ENCODE data around the gene CFAP46.

The CFAP46 gene

DNA sequence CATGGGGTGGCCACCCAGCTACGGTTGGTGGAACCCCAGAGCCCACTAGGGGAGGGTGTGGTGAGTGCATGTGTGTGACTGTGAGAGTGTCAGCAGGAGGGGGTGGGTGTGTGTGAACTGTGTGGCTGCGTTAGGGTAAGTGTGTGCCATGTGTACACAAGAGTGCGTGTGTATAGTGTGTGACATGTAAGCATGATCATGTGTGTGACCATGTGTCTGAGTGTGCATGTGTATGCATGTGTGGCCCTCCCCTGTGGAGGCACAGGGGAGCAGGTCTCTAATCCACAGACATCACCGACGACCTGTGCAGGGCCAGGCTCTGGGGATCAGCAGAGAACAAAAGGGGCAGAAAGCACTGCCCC is 3.5 kb upstream of the CFAP46 start:
- Mint-ChIP-seq H3K27ac (no peak overlapping the region), H3K36me3 (ENCODE audit: low read depth) (no peaks in the 10 kb centered on the region), H3K4me1 (peaks cover 6% of the 10 kb centered on the region), H3K4me3 (no peak overlapping the region), H3K27me3 (peaks cover 41% of the 10 kb centered on the region), H3K9me3 (no peaks in the 10 kb centered on the region)
- DNase-seq (no peak), ATAC-seq (no peak)

DNA sequence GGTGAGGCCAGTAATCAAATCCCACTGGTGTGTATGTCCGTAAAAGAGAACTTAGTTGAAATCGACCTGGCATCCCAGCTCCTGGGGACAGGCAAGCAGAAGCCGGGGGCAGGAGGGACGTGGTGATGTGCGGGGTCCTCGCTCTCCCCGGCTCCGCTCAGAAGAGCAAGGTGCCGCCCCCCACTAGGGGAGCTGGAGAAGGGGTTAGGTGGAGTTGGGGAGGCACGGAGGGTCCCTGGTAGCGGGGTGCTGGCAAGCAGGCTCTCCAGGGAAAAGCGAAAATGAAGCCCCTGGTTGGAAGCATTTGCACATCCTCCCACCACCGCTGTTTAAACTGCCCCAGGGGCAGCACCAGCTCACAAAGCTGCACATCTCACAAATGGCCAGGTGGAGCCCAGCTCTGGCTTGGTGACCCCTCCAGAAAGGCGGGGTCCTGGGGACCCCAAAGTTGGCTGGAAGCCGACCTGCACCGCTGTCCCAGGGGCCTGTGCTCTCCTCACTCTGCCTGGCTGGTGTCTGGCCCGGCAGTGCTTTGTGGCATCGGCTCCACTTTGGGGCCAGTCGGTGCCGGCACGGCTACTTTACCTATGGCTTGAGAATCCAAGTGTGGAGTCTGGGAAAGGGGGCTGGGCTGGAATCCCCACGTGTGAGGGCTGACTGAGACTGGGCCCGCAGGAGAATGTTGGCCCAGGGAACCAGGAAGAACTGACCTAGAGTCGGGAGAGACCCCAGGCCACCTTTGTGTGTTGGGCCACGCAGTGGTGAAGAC is 2.9 kb upstream of the CFAP46 start:
- DNase-seq (no peak), ATAC-seq (no peak)
- Mint-ChIP-seq H3K9me3 (no peaks in the 10 kb centered on the region), H3K27ac (no peak overlapping the region), H3K4me1 (peaks cover 11% of the 10 kb centered on the region), H3K27me3 (peaks cover 46% of the 10 kb centered on the region), H3K36me3 (ENCODE audit: low read depth) (no peaks in the 10 kb centered on the region), H3K4me3 (no peak overlapping the region)

DNA sequence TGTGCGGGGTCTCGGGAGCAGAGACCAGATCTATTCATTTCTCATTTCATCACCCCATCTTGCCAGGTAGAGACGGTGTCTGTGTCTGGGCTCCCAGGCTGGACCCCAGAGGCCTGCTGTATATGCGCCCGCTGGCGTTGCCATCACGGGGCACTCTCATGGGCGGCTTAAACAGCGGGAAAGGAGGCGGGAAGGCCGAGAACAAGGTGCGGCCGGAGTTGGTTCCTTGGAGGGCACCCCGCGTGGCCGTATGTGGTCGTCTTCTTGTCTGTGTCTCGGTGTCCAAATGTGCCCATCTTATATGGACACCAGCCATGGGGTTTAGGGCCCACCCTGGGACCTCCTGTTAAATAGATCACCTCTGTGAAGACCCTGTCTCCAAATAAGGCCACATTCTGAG is 2.1 kb upstream of the CFAP46 start:
- Mint-ChIP-seq H3K27me3 (peaks cover 47% of the 10 kb centered on the region), H3K4me3 (no peak overlapping the region), H3K4me1 (peaks cover 13% of the 10 kb centered on the region), H3K27ac (no peak overlapping the region), H3K36me3 (ENCODE audit: low read depth) (no peaks in the 10 kb centered on the region), H3K9me3 (no peaks in the 10 kb centered on the region)
- no peak for ATAC-seq
- DNase-seq: no peak

DNA sequence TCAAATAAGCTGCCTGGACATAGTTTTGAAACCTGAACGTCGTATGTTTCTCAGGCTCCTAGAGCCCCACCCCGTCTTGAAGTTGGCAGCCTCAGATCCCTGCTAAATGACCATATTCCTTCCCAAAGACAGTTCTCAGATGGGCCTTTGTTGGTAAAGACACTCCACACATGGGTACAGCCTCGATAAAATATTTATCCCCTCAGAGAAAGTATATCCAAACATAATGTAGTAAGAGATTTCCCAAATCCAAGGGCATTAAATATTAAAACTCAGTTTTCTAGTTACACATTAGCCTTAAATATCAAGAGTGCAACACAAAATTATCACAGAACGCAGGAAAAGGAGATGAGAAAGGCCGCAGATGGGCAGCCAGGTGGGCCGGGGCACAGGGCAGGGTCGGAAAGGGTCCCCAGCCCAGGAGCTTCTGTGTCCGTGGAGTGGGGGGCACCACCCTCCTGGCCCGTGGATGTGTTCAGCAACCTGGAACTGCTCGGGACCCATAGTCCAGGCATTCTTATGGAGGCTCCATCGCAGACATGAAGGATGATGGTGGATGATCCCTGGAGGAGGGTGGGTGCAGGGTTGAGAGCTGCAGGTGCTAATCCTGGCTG is 1.5 kb upstream of the CFAP46 start:
- Mint-ChIP-seq H3K4me3 (no peak overlapping the region), H3K4me1 (peaks cover 13% of the 10 kb centered on the region), H3K27ac (no peak overlapping the region), H3K9me3 (no peaks in the 10 kb centered on the region), H3K27me3 (peaks cover 51% of the 10 kb centered on the region), H3K36me3 (ENCODE audit: low read depth) (no peaks in the 10 kb centered on the region)
- ATAC-seq: no peak
- no peak for DNase-seq

DNA sequence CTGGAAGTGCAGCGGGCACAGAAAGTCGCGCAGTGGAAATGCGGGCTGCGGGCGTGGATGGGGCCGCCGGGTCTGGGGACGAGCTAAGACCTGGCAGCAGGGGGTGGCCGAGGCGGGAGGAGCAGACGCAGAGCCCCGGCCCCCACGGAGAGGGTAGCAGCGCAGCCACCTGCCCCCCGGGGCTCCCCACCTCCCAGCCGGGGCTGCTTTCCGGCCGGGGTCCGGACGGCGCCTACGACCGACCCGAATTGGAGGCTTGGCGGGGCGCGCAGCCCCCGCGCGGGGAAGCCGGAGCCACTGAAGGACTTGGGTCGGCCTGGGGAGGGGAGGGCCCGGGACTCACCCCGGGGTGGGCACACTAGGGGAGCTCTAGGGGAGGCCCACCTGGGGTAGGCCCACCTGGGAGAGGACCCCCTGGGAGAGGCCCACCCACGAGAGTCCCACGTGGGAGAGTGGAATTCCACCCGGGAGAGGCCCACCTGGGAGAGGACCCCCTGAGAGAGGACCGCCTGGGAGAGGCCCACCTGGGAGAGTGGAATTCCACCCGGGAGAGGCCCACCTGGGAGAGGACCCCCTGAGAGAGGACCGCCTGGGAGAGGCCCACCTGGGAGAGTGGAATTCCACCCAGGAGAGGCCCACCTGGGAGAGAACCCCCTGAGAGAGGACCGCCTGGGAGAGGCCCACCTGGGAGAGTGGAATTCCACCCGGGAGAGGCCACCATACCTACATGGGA is 854 bp upstream of the CFAP46 start:
- H3K4me1 Mint-ChIP-seq: peaks cover 13% of the 10 kb centered on the region
- peaks cover 57% of the 10 kb centered on the region for H3K27me3 Mint-ChIP-seq
- peak overlapping the region; percentile 77 for H3K4me3 Mint-ChIP-seq
- DNase-seq (no peak), ATAC-seq (no peak)
- H3K36me3 Mint-ChIP-seq (ENCODE audit: low read depth): no peaks in the 10 kb centered on the region
- peak overlapping the region; percentile 21 for H3K27ac Mint-ChIP-seq
- H3K9me3 Mint-ChIP-seq: no peaks in the 10 kb centered on the region

DNA sequence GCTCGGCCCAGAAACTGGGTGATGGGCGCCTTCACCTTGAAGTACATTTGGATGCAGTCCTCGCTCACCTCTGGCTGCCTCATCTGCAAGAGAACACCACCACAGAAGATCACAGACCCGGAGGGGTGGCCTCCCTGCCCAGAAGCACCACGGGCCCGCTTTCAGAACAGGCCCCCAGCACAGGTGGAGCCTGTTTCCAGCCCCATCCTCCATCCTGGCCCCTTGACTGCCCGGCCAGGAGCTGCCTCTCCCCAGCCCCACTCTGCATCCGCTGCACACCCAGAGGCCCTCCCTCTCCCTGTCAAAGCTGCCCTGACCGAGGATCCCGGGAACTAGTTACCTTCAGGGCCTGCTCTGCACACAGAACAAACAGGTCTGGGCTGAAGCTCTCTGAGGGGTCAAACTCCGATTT is 724 bp downstream of the CFAP46 start:
- Mint-ChIP-seq H3K9me3 (no peaks in the 10 kb centered on the region), H3K4me3 (peak overlapping the region; percentile 40), H3K36me3 (ENCODE audit: low read depth) (no peaks in the 10 kb centered on the region), H3K4me1 (peaks cover 13% of the 10 kb centered on the region), H3K27ac (no peak overlapping the region), H3K27me3 (peaks cover 56% of the 10 kb centered on the region)
- DNase-seq: no peak
- no peak for ATAC-seq

DNA sequence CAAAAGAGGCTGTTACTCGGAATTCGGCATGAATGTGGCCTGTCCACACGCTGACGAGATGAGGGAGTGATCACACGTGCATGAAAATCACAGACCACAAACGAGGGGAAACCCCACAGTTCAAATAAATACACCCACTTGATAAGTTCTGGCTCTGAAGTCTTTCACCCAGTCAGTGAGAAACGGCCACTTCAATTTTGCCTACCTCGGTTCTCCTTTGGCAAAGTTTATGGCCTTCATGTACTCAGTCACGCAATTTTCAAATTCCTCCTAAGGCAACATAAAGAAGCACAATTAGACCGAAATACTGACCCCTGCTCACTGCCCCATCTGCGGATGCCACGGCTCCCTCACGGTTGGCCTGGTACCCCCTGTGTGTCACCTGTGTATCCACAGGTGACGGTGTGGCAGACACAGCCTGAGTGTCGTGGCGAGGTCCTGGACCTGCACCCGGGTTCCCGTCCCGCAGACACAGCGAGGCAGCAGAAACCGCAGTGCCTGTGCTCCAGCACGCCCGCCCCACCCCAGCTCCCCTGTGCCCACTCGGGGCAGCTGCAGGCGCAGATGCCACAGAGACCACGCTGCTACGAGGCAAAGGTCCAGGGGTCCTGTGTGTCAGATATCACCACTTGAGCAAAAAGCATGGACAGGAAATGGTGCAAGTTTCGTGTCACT is 1.4 kb downstream of the CFAP46 start:
- no peaks in the 10 kb centered on the region for H3K36me3 Mint-ChIP-seq (ENCODE audit: low read depth)
- peaks cover 13% of the 10 kb centered on the region for H3K4me1 Mint-ChIP-seq
- DNase-seq: no peak
- H3K27me3 Mint-ChIP-seq: peaks cover 55% of the 10 kb centered on the region
- no peak for ATAC-seq
- no peak overlapping the region for H3K27ac Mint-ChIP-seq
- no peak overlapping the region for H3K4me3 Mint-ChIP-seq
- no peaks in the 10 kb centered on the region for H3K9me3 Mint-ChIP-seq

DNA sequence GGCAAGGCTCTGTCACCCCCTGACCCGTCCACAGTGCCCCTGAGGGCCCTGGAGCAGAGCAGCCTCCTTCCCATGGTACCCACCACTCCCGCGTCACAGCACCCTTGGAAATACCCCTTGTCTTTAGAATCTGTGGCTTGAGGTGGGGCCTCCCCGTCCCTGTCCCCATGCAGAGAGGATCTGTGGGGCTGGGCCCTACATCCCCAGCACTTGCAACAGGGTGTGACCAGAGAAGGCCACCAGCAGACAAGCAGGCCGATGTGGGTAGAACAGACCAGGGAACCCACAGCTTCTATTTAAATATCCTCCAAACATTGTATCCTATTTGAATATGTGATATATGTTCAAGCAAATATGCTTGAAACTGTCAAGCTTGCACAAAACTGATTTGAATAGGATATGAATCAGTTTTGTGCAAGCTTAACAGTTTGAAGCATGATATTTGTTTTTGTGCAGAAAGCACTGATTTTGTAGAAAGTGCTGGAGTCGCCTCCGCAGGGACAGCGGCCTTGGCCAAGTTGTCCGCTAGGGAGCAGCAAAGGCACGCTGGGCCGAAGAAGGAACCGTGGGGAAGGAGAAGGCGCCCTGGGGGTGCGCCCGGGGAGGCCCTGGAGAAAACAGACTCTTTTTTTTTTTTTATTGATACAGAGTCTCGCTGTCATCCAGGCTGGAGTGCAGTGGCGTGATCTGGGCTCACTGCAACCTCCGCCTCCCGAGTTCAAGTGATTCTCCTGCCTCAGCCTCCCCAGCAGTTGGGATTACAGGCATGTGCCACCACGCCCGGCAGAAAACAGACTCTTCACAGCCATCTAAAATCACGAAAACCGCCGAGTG is 2.2 kb downstream of the CFAP46 start:
- Mint-ChIP-seq H3K27me3 (peaks cover 54% of the 10 kb centered on the region), H3K9me3 (no peaks in the 10 kb centered on the region), H3K27ac (no peak overlapping the region), H3K4me3 (no peak overlapping the region), H3K36me3 (ENCODE audit: low read depth) (no peaks in the 10 kb centered on the region), H3K4me1 (peaks cover 13% of the 10 kb centered on the region)
- peak; percentile 67 for DNase-seq
- ATAC-seq: peak; percentile 60

DNA sequence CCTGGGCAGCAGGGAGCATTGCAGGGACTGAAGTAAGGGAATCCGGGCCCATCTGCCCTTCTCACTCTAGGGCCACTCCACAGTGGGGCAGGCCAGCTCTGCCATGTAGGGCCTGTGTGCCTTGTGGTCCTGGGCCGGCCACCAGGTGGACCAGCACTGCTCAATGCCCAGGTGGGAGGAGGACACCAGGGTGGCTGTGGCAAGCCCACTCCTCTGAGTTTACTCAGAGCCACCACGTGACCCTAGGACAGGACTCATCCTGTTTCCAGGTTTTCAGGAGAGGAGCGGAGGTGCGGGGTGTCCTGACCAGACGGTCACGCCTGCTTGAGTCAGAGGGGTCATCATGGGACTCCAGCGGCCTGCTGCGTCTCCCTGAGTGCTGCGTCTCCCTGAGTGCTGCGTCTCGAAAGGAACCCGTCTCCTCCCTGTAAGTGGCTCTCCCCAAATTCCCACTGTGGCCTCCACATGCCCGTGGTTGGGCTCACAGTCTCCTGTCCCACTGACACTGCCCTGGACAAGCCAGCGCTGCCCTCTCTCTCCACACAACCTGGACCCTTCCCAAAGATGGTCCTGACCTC is 2.9 kb downstream of the CFAP46 start:
- Mint-ChIP-seq H3K27me3 (peaks cover 48% of the 10 kb centered on the region), H3K9me3 (no peaks in the 10 kb centered on the region), H3K4me3 (no peak overlapping the region), H3K27ac (no peak overlapping the region), H3K4me1 (peaks cover 13% of the 10 kb centered on the region), H3K36me3 (ENCODE audit: low read depth) (no peaks in the 10 kb centered on the region)
- ATAC-seq (no peak), DNase-seq (no peak)

DNA sequence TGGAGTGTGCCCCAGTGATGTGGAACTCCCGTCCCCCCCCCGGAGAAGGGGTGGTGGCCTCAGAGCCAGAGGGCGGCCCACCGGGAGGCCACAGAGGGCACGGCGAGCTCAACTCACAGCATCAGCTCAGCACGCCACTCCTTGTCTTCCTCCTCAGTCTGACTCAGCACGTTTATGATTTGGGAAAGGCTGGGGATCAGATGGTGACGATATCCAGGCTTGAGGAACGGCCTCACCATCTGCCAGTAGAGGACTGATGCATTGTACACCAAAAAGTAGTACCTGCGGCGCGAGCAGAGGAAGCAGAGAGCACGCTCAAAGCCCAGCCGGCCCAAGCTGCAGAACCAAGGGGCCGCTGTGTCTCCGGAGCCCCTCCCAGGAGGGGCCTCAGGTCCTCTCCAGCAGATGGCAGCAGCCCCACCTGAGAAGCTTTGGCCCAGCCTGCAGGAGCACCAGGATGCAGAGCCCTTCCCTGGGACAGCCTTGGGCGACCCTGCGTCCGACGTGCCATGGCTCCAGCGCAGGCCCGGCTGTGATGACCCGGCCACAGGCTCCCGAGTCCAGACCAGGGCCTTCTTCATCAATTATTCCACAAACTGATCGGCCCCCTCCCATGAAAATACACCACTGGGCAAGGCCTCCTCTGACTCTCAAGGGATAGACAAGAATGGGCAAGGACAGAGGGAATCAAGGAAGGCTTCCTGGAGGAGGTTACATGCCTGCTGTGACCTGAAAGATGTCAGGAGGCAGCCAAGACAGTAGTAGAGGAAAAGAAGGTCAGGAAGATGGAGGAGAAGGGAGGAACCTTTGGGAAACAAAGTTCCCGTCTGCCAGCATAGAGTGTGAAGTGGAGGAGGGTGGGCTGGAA is 3.7 kb downstream of the CFAP46 start:
- ATAC-seq: peak; percentile 51
- no peaks in the 10 kb centered on the region for H3K9me3 Mint-ChIP-seq
- peaks cover 13% of the 10 kb centered on the region for H3K4me1 Mint-ChIP-seq
- H3K4me3 Mint-ChIP-seq: no peak overlapping the region
- peak; percentile 27 for DNase-seq
- H3K36me3 Mint-ChIP-seq (ENCODE audit: low read depth): no peaks in the 10 kb centered on the region
- H3K27ac Mint-ChIP-seq: no peak overlapping the region
- H3K27me3 Mint-ChIP-seq: peaks cover 41% of the 10 kb centered on the region

DNA sequence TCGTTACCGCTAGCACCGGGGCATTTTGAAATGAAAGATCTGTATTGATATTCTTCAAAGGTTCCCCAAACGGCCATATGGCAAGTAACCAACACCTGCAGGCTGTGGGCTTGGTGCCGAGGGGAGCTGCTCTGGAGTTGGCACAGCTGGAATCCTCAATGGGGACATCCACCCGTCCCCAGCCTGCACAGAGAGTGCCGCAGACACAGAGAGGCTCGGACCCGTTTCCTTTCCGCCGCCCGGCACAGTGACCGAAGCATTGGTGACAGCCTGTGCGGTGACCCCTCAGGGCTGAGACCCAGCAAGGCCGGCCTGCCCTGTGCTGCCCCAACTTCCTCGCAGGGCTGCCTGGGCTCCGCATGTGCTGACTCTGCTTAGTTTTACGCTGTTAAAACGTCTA is 4.5 kb downstream of the CFAP46 start:
- Mint-ChIP-seq H3K9me3 (no peaks in the 10 kb centered on the region), H3K27me3 (peaks cover 38% of the 10 kb centered on the region), H3K4me3 (no peak overlapping the region), H3K4me1 (peaks cover 12% of the 10 kb centered on the region), H3K27ac (no peak overlapping the region), H3K36me3 (ENCODE audit: low read depth) (no peaks in the 10 kb centered on the region)
- DNase-seq: no peak
- no peak for ATAC-seq

DNA sequence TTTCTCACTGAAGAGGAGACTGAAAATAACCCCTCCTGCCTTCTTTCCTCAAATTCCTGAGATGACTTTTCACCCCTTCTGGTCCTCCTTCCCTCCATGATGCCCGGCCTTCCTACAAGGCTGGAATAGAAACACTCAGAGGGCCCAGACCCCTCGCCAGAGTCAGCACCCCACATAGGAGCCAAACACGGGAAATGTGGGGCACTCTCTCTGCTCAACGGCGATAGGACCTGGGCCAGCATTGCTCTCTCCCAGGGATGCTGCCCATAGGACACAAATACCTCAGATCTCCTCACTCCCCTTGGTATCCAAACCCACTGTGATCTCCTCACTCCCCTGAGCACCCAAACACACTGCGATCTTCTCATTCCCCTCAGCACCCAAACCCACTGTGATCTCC is 7.4 kb downstream of the CFAP46 start:
- Mint-ChIP-seq H3K27me3 (peaks cover 17% of the 10 kb centered on the region), H3K9me3 (no peaks in the 10 kb centered on the region), H3K4me1 (peaks cover 17% of the 10 kb centered on the region), H3K36me3 (ENCODE audit: low read depth) (no peaks in the 10 kb centered on the region), H3K27ac (no peak overlapping the region), H3K4me3 (no peak overlapping the region)
- ATAC-seq (no peak), DNase-seq (no peak)
